Endometrium (tissue), 2 donors: ENCODE measurements around the gene ASTN2.
"Not testable (repeated sequence)": the region's sequence is repeated elsewhere in the genome, so short reads cannot be mapped to it uniquely, and the experiment has no call there.

Experiments
- FAIRE-seq: peaks from 2 replicates; lab custom pipeline; 2012; peaks lifted over from hg19 to GRCh38; lab: Jason Lieb, UNC
- donor health status: control.
- donor health status: control.

Gene ASTN2

DNA sequence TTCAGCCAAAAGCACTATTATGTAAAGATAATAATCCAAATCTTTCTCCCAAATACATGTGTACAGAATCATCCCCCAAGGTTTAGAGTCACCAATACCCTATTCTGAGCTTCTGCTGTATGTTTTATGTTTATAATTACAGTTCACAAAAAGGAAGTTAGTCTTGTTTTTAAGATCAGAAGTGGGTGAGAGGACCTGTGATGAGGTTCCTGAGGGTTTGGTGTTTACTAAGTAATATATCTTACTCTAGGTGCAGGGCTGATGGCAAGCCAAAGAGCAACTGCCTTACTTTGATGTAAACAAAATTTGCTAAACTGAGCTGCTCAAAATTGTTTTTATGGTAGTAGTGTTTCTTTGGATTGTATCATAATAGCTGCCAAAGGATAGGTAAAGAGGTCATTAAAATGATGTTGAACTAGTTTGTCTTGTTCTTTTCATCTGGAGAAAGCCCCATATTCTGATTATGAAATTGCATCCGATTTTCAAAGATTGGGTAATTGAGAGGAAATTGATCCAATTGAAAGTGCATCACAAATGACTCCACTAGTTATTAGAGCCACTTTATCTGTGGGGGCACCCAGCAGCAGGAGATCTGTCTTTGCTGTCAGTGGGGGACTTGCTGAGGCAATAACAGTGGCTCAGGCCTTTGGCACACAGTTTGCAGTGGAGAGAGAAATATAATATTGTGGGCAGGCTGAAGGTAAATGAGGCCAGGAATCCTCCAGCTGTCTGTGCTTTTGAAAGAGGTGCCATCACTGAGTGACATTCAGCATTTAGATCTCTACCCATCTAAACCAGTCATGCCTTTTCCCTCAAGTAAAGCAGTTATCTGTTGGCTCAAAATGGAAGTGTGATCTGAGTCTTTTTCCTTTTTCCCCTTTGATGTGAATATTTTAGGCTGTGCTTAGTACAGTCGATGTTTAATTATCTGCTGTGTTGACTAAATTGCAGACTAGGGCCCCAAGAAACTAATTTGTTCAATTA, 713.7 kb downstream of the ASTN2 start:
- no peak for FAIRE-seq

DNA sequence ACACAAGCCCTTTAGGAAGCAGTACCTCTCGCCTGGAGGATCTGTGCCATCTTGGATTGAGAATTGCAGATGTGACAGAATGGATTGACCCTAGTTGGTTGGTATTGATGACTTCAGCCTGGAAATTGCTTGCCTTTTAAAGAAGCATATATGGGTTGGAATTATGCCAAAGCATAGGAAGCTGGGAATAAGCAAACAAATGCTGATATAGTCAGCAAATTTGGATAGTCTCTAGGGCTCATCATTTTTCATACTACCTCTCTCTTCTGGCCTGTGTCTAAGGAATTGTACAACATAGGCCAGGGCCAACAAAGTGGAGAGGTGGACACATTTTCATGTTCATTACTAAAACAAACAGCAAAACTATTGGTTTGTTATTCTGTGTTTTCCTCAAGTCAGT, 714.6 kb downstream of the ASTN2 start:
- no peak for FAIRE-seq

DNA sequence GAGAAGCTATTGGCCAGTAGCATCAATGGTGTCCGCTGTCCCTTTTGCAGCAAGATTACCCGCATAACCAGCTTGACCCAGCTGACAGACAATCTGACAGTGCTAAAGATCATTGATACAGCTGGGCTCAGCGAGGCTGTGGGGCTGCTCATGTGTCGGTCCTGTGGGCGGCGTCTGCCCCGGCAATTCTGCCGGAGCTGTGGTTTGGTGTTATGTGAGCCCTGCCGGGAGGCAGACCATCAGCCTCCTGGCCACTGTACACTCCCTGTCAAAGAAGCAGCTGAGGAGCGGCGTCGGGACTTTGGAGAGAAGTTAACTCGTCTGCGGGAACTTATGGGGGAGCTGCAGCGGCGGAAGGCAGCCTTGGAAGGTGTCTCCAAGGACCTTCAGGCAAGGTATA, 717.0 kb downstream of the ASTN2 start:
- no peak for FAIRE-seq

DNA sequence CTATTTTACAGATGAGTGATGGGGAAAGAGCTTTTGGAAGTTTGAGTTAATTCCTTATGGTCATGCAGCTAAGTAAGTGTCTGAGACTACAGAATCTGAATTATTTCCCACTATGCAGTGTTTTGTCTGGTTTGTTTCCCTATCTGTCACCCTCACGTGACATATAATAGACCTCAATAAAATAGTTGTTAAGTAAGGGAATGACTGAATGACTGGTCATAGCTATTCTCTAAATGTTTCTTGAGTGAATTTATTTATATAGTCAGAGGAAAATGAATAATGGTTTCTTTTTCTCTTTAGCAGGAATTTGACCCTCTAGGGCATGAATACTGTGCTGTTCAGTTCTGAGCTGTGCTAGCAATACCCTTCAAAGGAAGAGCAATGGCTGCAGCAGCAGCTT, 717.5 kb downstream of the ASTN2 start:
- FAIRE-seq: no peak

DNA sequence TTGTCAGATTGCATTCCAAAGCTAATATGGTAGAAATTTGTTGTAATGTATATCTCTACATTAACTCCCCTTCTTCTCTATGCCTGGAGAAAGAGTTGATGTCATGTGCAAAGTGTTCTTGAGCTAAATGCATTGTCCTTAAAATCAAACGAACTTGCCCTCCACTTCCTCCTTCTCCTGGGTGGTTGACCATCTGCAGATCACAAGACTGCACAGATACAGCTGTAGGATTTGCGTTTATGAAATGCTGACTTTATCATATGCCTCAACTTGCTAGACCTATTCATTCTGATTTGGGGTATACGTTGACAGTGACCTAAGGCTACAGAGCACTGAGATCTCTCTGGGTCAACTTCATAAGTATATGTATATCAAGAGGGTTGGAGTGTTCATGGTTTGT, 719.4 kb downstream of the ASTN2 start:
- no peak for FAIRE-seq

DNA sequence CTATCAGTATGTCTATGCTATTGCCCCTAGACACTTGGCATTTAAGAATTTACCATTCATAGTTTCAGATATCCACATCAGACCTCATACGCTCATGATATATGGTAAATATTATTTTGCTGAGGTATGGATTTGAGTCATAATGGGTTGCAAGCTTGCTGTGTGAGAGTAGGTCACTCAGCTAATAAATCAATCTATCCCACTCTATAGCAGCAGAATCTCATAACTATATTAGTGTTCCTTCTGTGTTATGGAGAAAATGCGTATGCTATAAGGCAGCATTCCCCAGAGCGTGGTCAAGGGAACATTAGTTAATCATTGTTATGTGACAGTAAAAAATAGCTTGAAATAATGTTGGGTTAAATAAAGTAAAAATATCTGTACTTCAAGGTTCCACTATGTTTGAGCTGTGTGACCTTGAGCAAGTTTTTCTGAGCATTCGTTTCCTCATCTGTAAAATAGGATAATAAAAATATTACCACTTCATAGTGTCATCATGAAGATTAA, 720.0 kb downstream of the ASTN2 start:
- FAIRE-seq: no peak

DNA sequence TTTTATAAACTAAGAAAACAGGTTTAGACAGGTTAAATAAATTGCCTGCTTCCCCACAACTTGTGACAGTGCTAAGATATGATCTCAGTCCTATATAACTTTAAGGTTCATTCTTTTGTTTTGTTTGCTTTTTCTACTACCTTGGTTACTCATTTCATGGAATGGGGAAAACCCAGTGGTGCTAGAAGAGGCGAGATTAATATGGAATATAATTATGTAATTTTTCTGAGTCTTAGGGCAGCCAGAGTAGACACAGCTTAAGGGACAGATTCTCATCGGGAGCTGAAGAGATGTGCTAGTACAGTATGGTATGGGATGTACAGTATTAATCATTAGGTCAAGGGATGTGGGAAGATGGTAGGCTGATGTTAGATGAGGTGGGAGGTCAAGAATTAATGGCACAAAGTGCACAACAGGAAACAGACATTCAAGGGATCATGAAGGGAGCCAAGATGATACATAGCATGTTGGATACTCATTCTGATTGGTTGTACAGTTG, 721.6 kb downstream of the ASTN2 start:
- no peak for FAIRE-seq

DNA sequence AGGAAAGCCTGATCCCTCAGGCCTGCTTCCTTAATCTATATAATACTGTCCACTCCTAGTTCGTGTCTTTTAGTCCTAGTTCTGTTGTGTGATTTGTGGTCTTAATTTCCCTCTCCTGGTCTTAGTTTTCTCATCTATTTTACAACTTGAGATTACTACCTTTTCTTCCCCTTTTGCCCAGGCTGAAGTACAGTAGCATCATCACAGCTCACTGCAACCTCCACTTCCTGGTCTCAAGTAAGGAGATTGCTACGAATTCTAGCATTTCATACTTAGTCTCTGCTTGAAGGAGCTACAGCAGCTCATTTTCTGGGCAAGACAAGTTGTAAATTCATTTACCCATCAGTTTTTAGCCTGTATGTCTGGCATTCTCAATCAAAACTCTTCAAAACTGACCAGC, 722.2 kb downstream of the ASTN2 start:
- FAIRE-seq: no peak

DNA sequence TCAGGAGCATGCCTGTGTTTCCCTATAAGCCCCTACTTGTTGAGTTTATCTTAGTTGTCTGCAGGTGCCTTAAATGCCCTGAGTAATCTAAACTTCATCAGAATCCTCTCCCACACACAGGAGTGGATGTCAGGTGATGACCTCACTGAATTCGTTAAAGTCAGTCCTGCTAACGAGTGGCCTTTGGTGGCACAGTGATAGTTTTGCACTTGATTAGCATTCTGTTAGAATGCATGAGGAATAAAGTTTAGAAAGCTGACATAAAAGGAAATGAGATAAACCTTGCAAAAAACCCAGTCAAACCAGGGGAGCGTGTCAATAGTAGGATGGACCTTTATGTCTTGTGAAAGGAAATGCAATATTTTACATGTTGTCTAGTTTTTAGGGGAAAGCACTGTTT, 723.2 kb downstream of the ASTN2 start:
- no peak for FAIRE-seq

DNA sequence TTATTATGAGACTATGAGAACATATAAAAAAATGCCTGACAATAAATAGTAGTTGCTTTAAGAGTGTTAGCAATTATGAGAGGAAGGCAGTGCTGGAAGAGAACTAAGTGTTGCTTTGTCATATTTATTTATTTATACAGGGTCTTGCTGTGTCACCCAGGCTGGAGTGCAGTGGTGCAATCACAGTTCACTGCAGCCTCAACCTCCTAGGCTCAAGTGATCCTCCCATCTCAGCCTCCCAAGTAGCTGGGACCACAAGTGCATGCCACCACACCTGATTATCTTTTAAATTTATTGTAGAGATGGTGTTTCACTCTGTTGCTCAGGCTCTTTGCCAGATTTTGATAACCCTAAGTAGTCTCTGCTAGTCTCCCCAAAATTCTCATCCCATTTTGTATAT, 724.1 kb downstream of the ASTN2 start:
- FAIRE-seq: not testable (repeated sequence)

DNA sequence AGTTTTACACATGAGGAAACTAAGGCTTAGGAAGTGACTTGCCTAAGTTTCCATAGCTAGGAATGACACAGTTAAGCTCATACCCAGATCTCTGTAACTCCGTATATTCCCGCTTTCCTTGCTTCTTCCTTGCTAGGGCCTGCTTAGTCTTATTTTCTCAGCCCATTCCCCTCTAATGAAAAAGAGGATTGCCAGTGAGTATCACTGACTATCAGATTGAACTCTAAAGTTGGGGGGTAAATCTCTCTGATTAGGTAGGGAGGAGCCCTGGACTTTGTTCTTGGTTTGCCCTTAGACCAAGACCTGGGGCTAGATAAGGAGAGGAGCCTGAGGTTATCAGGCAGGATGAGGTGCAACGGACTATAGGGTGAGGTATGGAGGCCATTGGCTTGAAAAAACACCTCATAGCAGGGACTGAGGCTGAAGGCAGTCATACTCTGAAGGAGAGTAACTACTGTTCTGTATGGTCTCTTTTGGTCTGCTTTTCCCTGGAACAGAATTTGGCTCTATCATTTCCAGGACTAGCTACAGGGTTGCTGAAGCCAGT, 725.3 kb downstream of the ASTN2 start:
- no peak for FAIRE-seq

DNA sequence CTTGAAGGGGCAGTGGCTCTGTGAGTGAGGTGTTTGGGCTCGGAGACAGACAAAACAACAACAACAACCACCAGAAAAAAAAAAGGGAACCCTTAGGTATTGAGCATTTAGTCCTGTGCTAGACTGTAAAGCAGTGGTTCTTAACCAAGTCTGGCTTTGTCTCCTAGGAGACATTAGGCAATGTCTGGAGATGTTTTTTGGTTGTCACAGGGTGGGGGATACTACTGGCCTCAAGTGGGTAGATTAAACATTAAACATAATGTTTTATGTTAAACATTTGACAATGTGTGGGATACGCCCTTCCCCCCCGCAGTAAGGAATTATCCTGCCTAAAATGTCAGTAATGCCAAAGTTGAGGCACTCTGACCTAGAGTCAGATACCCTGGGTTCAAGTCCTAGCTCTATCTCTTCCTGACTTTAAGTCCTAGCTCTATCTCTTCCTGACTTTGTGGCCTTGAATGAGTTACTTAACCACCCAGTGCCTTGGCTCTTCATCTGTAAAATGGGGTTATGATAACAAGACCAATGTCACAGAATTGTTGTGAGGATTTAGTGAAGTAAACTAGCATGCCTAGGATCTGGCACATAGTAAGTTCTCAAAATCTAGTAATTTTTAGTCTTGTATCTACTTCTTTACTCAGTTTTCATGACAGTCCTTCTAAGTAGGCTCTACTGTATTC, 725.9 kb downstream of the ASTN2 start:
- FAIRE-seq: no peak

DNA sequence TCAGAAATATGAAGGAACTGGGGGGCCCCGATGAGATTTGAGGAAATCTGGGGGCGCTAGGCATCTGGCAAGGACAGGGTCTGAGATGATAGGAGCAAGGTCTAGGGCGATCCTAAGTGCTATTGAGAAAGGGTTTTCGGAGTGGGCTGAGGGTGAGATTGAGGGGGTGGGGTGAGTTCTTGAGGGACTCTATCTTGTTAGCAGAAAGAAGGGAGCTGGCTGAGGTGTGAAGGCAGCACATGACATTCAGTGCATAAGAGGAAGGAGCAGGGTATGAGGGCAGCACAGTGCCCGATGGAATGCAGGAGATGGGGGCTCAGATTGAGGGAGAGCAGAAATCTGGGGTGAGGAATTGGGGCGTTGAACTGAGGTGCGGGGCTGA, 727.1 kb downstream of the ASTN2 start:
- FAIRE-seq: no peak

DNA sequence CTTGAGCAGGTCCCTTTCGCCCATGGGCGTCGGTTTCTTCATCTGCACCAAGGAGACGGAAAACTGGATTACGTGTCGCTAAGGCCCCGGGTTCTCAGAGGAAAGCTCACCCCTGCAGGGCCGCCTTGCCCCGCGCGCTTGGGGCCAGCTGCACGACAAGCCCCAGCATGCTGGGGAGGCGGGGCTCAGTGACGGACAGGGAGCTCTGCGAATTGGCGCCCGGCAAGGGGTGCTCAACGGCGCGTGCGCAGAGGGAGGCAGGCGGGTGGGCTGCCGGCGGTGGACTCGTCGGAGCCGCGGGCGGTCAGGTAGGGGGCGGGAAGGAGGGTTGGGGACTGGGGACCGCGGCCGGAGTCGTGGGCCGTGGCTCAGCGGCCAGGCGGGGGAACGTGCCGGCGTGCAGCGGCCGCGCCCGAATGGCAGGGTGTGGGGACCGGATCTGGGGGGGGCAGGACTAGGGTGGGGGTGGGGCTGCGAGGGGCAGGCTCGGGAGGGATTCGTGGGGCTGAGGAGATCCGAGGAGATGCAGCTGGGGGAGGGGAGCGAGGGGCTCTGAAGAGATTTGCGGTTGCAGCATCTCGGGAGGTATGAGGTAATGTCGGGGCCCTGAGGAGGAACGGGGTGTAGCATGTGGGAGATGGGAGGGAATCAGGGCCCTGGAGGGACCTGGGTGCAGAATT, 727.6 kb downstream of the ASTN2 start, which contains the start of gene TRIM32:
Gene TRIM32, plus strand, starts transcription at position 232 of the 680 bp plus-strand sequence. CDS start 10,438 bp downstream, outside the sequence.
- FAIRE-seq: no peak

DNA sequence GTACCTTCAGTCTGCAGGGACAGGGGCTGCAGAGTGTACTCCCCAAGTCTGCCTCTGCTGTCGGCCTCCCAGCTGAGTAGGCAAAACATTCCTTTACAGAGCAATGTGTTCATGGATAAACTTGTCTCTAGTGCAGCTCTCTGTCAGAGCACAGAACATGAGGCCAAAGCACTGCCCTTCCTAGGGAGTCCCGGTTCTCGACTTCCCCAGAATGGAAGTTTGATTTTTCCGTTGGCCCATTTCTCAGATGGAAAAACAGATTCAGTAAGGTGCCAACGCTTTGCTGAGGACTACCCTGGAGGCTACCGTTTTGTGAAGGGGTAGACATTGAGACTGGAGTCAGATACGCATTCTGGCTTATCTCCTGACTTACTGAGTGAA, 728.2 kb downstream of the ASTN2 start:
- no peak for FAIRE-seq

DNA sequence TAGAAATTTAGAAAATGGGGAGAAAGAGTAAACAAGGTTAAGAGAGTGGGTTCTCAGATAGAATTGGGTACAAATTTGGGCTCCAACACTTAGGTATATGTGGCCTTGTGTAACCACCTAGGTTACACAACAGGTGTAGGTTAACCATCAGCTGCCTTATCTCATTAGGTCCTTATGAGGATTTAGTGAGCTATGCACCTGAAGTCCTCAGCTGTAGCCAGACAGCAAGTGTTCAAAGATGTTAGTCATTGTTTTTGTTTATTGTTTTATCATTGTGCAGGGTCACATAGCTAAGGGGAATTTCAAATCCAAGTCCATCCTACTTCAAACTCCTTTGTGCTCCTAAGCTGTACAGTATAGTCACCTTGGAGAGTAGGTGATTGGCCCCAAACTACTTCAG, 728.7 kb downstream of the ASTN2 start:
- FAIRE-seq: no peak

DNA sequence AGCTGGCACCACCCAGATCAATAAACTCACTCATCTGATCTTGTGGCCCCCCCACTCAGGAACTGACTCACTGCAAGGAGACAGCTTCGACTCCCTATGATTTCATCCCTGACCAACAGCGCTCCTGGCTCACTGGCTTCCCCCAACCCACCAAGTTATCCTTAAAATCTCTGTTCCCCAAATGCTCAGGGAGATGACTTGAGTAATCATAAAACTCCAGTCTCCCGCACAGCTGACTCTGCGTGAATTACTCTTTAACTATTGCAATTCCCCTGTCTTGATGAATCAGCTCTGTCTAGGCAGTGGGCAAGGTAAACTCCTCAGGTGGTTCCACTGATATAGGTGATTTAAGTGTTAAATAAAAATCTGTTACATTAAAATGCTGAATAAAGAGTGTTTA, 729.7 kb downstream of the ASTN2 start:
- FAIRE-seq: no peak

DNA sequence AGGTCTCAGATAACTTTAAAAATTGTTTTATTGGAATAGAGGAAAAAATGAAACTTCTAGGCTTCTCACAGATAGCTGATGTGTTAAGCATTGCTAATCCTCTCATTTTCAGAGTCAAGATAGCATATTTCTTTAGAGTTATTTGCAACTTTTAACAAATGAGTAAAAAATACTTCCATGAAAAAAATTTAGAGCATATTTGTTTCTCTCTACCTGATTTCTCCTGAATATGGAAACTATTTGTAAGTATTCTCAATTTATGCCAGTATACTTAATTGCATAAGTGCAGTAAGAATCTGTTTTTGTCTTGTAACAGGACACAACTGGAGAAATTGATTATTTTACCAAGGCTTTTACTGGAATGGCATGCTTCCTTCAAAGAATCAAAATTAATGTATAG, 731.3 kb downstream of the ASTN2 start:
- FAIRE-seq: no peak

DNA sequence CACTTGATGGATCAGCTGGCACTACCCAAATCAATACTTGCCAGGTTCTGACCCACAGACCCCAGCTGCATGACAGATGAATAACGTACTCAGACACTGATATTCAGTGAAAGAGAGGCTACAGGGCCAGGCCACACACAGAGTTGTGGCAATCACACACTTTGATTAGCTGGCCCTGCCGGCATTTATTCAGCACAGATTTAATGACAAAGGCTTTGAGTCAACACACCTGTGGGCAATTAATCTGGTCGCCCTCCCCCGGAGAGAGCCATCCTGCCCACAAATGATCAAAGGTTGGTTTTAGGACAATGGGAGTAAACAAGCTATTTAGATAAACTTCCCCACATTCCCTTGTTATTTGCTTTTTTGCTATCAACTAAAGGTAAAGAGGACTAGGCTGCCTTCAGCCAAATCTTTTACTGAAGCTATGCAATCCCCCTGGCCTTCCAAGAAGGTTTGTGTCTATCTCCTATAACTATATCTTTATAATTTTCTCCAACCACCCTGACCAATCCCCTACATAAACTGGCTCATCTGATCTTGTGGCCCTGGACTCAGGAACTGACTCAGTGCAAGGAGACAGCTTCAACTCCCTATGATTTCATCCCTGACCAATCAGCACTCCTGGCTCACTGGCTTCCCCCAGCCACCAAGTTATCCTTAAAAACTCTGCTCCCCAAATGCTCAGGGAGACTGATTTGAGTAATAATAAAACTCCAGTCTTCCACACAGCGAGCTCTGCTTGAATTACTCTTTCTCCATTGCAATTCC, 740.5 kb downstream of the ASTN2 start:
- no peak for FAIRE-seq

DNA sequence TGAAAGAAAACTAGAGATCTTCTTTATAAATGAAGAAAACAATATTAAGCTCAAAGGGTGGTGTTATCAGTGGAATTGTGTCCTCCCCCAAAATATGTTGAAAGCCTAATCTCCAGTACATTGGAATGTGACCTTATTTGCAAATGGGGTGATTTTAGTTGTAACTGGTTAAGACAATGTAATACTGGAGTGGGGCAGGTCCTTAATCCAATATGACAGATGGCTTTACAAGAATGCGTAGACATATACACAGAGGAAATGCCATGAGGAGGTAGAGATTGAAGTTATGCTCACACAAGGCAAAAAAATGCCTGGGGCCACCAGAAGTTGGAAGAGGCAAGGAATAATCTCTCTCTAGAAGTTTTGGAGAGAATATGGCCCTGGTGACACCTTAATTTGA, 741.5 kb downstream of the ASTN2 start:
- FAIRE-seq: no peak

DNA sequence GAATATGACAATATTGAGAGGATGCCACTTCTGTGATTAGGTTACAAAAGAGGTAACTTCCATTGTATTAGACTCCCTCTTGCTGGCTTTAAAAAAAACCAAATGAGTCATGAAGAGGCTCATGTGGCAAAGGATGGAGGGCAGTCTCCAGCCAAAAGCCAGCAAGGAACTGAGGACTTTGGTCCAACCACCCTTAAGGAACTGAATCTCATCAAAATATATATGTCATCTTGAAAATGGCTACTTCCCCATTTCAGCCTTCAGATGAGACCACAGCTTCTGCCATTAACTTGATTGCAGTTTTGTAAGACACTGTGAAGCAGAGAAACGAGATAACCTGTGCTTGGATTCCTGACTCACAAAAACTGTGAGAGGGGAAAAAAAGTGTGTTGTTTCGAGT, 743.3 kb downstream of the ASTN2 start:
- FAIRE-seq: no peak
